GM18873 (cell line): ENCODE results near the gene EPS8L2.
A peak's percentile ranks its signal among the peaks of the same experiment; 100 is the strongest.

ENCODE experiments used
- ATAC-seq: cut with Tn5 transposase; IDR thresholded peaks from one replicate; pipeline ENCODE4 v1.9.1; 2021; ENCODE audit warnings: mild to moderate bottlenecking, moderate library complexity, moderate number of reproducible peaks; ENCODE audit not compliant: unreplicated experiment, low FRiP score

The EPS8L2 gene

GRCh38 chr11:747158-748006, 41.4 kb downstream of the EPS8L2 start, which contains the start of gene TALDO1:
Gene TALDO1, plus strand, starts transcription at chr11:747464. Its CDS starts 18 bp downstream, at chr11:747482.
- ATAC-seq, result peak; percentile 77

GRCh38 chr11:748007-748359, 42.0 kb downstream of the EPS8L2 start:
- ATAC-seq, result no peak

- ATAC-seq, result no peak
These were observed 43.7 kb downstream of the EPS8L2 start for GRCh38 chr11:749731-750130.

GRCh38 chr11:760236-760635, 54.2 kb downstream of the EPS8L2 start:
- ATAC-seq, result no peak

- ATAC-seq, result no peak
These were observed 55.6 kb downstream of the EPS8L2 start for GRCh38 chr11:761526-762108.

DNA sequence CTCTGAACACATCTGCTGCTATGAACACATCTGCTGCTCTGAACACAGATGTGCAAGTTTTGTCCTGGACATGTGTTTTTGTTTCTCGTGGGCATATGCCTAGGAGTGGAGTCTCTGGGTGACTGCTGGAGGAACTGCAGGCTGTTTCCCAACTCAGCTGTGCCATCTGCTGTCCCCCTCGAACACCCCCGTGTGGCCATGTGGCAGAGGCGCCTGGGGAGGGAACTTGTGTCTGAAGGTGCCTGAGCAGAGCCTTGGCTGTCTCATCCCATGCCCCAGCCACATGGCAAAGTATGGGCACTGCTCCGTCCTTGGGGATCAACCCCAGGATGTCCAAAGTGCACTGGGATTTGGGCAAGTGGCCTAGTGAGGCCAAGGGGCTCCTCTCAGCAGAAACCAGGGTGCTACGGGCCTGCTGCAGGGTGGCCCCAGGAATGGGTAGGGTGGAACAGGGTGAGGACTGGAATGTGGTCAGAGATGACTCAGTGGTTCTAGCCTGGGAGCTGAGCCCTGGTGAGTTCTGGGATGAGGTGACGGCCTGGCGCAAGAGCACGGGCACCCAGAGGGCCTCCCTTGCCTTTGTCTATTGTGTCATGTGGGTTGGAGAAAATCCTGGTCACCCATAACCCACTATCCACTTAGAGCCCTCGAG, 56.5 kb downstream of the EPS8L2 start:
- ATAC-seq, result no peak

DNA sequence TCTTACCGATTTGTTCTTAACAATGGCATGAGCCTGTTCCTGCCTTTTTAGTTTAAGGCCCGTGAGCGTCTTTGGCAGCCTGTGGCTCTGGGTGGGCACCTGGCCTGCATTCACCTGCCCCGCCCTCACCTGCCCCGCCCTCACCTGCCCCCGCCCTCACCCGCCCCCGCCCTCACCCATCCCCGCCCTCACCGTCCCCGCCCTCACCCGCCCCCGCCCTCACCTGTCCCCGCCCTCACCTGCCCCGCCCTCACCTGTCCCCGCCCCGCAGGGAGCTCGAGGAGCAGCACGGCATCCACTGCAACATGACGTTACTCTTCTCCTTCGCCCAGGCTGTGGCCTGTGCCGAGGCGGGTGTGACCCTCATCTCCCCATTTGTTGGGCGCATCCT, 57.0 kb downstream of the EPS8L2 start:
- ATAC-seq, result no peak

DNA sequence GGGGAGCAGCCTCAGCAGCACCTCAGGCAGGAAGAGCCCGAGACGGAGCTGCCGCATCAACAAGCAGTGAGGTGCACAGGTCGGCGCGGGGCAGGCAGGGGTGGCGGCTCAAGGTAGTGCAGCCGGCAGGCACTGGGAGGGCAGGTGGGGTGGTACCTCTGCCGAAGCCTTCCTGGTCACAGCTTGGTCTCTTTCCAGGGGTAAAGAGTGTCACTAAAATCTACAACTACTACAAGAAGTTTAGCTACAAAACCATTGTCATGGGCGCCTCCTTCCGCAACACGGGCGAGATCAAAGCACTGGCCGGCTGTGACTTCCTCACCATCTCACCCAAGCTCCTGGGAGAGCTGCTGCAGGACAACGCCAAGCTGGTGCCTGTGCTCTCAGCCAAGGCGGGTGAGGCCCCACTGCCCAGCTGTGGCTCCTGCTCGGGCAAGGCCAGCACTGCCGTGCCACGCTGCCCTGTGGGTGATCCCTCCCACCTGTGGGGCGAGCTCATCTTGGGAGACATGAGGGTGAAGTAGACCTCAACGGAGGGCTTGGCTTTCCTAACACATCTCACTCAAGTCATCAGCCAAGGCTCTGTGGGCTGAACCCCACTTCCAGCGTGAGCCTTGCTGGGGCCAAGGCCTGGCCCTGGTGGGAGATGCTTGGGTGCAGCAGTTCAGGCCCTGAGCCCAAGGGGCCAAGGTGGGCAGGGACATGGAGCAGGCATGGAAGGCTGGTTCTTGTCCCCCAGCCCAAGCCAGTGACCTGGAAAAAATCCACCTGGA, 57.7 kb downstream of the EPS8L2 start:
- no peak for ATAC-seq

GRCh38 chr11:764322-765024, 58.4 kb downstream of the EPS8L2 start:
- no peak for ATAC-seq

- no peak for ATAC-seq
These were observed 59.2 kb downstream of the EPS8L2 start for GRCh38 chr11:765025-765801.

- ATAC-seq, result no peak
These were observed 59.7 kb downstream of the EPS8L2 start for GRCh38 chr11:765802-766091.

- ATAC-seq, result no peak
These were observed 60.3 kb downstream of the EPS8L2 start for GRCh38 chr11:766106-766935.

GRCh38 chr11:766936-767210, 60.8 kb downstream of the EPS8L2 start:
- no peak for ATAC-seq

DNA sequence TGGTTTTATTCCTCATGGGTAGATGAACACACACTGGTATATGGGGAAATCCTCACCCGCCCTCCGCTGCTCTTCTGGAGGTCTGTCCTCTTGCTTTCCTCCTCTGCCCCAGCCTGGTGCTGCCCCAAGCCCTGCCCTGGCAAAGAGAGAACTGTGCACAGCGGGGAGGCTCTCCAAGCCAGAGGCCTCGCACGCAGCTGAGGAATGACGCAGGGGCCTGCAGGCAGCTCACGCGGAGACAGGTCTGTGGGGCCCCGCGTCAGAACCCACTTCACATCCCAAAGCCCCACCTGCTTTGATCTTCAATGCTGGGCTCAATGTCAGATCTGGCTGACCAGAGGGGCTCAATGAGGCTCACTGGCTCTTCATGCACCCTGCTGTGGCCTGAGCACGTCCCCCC, 61.2 kb downstream of the EPS8L2 start:
- ATAC-seq, result no peak

GRCh38 chr11:769887-770641, 64.0 kb downstream of the EPS8L2 start:
- no peak for ATAC-seq

DNA sequence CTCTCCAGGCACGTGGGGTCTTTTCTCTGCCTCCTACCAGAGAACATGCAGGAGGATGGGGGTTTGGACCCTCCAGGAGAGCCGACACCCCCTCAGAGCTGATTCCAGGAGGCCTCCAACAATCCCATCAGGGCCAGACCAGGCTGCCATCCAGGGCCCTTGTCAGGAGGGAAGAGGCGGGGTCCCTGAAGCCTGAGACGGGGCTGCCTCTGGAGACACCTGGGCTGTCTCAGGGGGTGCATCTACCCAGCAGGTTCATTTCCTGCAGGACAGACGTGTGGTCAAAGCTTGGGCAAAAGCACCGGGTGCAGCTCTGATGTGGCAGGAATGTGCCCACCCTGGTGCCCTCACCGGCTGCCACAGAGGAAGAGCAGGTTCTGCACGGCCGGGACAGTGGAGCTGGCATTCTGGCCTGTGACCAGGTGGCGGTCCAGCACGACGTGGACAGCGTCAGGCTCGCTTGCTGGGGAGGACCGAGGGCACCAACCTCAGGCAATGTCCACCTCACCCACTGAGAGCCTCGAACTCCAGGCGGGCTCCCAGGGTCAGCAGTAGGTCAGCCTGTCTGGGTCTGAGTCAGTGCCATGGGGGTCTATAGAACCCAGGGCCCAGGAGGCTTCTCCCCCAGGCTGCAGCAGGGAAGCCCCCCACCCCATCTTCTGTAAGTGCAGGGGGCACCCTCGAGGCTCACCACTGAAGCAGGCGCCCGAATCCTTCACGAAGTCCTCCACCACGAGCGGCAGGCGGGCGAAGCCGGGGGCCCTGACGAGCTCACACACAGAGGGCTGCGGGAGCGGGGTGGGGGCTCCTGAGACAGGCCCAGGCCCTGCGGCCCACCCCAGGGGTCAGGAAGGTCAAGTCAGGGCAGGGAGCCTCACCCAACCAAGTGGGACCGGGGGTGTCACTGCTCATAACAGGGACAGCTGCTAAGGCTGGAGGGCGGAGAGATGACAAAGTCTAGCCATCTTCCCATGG, 64.9 kb downstream of the EPS8L2 start:
- no peak for ATAC-seq

DNA sequence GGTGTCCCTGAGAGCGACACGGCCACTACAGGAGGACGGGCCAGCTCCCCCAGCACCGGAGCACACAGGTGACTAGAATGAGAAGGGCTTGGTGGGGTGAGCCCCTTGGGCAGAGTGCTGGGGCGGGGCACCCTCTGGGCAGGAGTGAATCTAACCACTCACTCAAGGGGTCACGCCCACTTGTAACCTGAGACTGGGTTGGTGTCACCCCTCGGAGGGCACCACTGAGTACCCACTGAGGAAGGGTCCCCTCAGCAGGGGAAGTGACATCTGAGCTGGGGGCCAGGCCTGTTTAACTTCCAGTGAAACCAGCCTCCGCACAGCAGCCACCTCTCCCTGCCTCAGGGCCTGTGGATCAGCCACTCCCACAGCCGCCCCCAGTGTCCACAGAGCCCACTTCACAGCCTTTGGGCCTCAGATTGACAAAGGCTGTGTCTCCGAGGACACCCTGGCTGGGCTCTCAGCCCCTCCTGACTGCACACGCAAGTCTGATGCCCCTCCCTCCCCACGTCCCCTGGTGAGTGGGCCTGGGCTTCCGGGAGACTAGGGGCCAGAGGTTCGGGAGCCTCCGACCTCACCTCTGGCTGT, 65.7 kb downstream of the EPS8L2 start:
- ATAC-seq, result no peak
